HG03432 (cell line): ENCODE measurements around the gene BCL2.
A peak's percentile ranks its signal among the peaks of the same experiment; 100 is the strongest.

ENCODE experiments used
- ATAC-seq: cut with Tn5 transposase; IDR thresholded peaks from one replicate; pipeline ENCODE4 v1.9.1; 2021; ENCODE audit warnings: mild to moderate bottlenecking, moderate library complexity; ENCODE audit not compliant: unreplicated experiment

Gene BCL2

DNA sequence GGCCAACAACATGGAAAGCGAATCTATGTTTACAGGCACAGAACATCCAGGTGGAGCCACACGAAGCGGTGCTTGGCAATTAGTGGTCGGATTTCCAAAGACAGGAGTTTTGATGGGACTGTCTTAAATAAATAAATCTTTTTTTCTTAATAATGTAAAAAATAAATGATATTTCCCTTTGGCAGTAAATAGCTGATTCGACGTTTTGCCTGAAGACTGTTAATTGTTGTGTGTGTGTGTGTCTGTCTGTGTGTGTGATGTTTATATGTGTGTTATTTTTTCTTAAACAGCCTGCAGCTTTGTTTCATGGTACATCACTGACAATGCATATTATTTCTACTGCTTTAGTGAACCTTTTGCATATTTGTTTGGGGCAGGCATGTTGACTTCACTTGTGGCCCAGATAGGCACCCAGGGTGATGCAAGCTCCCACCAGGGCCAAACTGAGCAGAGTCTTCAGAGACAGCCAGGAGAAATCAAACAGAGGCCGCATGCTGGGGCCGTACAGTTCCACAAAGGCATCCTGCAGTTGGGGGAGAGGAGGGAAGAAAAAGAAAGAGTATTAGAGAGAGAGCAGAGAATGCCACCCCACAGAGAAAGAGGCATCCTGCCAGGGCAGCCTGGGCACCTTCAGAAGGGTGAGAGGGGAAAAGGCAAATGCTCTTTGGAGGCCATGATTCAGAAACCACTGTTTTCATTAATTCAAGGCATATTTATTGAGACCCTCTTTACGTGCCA is 191.2 kb downstream of the BCL2 start:
- no peak for ATAC-seq

DNA sequence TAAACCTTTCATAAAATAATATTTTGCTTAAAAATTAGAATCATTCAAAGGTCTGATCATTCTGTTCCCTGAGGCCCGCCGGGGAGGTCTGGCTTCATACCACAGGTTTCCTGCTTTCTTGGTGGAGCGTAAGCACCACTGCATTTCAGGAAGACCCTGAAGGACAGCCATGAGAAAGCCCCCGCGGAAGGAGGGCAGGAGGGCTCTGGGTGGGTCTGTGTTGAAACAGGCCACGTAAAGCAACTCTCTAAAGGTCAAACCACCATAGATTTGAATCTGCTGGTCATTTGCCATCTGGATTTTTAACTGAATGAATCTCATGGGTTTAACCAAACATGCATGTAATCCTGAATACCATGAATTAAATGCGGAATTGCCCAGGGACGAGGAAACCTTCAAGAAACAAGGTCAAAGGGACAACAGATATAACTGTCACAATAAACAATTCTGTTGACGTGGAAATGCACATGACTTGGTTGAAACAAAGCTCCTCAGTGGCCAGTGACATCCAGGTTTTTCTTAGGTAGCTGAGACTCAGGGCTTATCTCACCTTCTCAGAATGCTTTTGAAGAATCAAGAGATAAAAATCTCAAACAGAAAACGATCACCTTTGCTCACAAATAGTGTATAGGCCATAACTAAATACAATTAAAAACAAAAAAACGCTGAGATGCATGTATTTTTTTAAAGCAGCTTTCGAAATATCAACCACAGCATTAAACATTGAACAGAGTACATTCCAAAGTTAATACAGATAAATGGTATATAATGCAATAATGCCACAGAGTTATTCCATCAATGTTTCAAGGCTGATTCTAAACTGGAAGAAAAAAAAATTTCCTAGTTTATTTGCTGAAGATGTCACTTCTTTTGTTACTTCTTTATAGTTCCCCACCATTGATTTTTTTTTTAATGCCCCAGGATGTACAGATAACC is 193.2 kb downstream of the BCL2 start:
- no peak for ATAC-seq

DNA sequence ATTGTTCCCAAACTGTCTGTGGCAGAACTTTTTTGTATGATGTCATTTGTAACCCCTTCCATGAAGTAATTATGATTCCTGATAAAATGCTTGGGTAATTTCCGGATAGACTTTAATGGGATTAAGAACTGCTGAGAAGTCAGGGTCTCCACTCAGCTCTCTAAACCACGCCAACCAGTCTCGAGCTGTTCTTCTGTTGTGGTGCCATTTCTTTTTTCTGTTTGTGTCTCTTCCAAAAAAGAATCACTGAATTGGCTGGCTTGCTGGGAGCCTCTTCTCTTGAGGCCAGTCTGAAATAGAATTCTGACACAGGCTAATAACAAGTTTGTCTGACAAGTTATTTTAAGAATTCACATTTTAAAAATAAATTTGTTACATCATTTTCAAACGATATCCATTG is 198.9 kb downstream of the BCL2 start:
- ATAC-seq: no peak

DNA sequence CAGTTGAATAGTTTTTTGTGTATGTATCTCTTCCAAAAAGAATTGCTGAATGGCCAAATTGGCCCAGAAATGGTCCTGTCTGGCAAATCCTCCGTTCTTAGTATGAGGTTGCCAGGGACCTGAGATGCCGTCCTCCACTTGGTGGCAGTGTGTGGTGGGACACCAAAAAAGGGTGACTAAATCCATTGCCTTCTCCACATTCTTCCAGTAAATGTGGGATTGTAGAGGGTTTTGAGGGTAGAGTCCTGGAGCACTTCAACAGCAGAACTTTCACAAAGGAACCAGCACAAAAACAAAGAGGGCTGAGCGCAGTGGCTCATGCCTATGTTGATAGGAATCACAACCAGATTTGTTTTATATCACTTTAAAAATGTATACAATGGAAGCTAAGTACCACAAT is 199.9 kb downstream of the BCL2 start:
- peak; percentile 69 for ATAC-seq

DNA sequence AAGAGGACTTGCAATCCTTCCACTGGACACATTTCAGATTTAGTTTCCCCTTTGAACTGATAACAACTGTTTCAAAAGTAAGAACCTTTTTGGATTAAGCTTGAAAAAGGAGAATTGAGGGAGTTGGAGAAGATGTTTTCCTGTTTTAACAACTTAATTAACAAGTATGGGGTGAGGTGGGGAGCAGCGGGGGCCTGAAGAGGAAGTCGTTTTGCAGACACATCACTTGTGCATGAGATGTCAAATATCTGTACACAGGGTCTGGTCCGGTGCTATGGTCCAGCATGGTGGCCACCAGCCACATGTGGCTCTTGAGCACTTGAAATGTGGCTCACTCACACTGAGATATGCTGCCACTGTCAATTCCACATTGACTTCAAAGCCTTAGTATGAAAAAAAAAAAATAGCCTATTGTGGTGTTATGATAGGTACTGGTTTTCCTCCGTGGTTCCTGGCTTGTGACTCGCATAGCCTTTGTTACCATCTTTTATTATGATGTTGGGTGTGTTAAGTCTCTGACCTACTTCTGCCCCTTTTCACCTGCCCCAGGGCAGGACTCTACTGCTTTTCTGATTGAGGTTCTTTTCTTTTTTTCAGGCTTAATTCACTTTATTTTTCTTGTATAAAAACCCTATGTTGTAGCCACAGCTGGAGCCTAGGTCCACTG is 205.5 kb downstream of the BCL2 start:
- ATAC-seq: no peak

DNA sequence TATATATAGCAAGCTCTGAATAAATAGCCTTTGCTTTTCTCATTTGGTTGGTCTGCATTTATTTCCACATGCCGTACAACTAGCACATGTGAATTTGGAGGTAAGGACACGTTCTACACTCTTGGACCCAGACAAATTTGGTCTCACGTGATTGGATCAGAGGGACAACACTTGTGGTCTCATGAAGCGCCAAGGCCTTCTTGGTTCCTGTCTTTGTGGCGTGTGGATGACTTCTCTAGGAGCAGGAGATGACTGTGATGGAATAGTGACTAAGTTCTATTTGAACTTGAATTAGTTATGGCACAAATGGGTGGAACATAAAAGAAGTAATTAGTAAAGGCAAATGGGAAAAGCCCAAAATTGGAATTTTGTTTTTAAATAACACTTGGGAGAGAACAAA is 206.9 kb downstream of the BCL2 start:
- ATAC-seq: no peak

DNA sequence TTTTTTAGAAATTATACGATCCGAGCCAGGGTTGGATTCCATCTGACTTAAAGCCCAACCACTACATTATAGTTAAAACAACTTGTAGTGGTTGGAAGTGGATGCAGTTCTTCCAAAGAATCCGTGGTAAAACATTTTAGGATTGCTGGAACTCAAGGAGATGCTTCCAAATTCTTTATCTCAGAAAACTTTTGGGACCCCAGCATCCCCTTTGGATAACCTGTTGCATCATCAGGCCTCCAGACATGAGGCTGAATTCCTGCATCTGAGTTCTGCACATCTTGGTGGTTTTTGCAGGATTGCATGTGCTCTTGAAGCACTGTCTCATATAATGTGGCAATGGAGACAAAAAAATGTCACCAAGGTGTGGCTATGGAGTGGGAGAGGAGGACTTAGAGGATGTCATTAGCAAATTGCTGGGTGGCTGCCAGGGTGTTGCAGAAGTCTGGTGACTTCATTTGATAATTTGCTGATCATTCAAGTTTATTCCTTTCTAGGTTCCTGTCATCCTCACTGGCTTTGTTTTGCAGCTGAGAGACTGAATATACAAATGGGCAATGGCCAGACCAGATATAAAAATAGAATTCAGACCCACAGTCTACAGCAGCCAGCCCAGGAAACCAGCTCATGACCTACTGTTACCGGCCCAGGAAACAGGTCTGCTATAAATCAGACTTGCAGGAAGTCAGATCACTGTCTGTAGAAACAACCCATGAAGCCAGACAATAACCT is 207.7 kb downstream of the BCL2 start:
- no peak for ATAC-seq

DNA sequence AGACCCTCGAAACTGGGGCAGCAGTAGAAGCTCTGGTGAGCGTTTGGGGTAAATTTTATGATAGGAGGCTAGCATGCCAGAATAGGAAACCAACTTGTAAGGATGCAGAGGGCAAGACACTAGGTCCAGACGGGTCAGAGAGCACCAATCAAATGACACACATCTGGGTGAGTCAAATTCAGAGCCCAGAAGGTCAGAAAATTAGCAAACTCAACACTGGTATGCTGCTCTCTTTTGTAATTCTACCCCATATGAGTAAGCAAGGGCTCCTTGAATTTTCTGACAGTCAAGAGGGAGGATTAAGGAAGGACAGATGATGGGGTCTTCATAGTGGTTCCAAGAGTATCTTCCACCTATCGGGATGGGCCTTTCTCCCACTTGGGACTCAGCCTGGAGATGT is 209.8 kb downstream of the BCL2 start:
- no peak for ATAC-seq

DNA sequence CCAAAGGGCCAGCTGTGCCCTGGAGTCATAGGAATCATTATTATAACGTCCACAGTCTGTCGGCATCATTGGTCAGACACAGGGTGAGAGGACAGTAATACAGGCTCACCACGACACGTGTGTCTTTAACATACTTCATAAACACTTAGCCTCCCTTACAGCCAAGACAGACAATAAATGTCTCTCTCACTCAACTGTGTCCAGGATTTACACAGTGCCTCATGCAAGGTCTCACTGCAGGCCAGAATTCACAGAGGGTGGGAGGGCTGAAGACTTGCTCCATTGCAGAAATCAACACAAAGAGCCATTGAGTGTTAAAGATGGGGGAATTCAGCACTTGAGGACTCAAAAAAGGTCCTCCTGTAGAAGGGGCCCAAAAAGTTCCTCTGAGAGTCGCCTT is 210.5 kb downstream of the BCL2 start:
- ATAC-seq: no peak

DNA sequence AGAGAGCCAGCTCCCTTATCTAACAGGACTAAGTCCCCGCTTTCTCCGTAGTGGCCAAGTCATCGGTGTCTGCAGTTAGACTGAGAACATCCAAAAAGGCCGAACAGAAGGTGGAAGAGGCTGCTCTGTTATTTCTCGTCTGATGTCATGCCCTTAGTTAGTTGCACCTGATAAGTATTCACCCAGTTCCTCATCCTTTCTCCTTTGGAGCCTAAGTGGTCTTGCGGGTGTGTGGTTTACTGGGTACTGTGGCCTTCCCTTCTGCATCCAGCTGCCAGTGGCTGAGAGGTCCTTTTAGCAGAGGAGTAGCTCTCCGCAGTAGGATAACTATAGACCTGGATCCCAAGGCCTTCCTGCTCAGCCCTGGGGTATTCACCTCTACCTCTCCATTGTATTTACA is 211.6 kb downstream of the BCL2 start:
- ATAC-seq: no peak

DNA sequence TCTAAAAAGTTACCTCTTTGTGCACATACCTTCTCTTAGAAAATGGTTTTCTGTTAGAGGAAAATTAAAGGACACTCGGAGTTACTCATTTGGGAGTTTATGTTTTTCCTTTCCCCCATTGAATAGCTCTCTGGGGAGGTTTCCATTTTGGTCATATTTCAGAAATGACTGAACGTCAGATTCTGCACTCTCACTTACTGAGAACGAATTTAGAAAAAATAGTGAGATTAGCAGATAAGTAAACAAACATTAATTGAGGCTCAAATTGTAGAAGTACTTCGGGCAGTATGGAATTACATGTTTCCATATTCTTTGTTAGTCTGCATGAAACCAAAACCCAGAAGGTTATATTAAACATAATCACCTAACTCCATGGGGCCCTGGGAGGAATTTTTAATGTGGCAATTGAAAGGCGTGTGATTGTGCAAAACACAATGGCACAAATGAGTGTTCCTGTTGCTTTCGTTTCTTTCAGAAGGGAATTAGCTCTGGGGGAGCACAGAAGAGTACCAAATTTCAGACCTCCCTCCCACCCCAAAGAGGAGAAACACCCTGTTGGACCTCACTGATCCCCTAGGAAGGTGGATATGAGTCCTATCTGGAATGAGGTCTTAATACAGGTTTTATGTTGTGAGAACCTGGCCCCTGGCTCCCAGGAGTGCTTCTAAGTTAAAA is 212.3 kb downstream of the BCL2 start:
- ATAC-seq: peak; percentile 62

DNA sequence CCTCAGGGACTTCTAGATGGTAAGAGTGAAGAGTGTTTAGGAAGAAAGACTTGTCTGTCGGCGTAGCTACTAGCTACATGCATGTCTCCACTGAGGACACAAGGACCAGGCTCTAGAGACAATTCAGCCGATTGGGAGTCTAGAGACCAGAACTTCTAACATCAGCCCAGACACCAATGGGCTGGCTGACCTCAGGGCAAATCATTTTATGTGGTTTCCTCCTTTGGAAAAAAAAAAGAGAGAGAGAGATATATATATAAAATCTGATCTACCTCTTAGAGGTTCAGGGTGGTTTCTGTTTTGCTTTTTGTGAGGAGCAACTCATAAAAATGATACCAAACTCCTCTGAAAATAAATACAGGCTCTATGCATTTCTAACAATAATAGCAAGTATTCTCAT is 212.8 kb downstream of the BCL2 start:
- ATAC-seq: peak; percentile 40

DNA sequence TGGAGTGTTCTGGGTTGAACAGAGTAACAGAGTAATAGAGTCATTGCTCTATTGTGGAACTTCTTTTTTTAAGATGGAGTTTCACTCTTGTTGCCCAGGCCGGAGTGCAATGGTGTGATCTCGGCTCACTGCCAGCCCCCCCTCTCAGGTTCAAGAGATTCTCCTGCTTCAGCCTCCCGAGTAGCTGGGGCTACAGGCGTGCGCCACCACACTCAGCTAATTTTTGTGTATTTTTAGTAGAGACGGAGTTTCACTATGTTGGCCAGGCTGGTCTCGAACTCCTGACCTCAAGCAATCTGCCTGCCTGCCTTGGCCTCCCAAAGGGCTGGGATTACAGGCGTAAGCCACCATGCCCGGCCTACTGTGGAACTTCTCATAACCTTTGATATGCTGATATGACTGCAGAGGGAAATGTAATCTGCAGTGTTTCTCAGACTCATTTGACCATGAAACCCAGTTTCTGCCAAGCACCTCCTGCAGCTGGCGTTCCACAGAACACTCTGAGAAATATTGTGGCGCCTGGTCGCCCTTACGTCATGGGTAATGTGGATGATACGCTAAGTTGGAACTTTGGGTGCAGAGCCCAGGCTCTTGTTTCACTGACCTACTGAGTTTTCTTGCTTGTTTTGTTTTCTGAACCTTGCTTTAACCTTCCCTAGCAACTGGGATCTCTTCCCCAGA is 213.8 kb downstream of the BCL2 start:
- peak; percentile 77 for ATAC-seq

DNA sequence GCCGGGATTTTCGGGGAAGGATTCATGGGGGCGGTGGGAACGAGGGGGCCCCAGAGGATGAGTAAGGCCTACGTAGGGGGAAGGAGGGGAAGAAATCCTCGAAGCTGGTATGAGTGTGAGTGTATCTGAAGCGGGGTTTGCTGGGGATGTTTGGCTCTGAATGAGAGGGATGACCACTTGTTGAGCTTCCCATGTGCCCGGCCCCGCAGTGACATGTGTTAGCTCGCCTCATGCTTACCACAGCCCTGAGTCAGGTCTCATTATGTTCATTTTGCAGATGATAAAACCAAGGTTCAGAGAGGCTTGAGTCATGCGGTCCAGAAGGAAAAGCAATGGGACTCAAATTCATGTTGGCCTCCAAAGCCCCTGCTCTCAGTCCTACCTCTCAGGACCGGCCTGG is 214.7 kb downstream of the BCL2 start:
- no peak for ATAC-seq

DNA sequence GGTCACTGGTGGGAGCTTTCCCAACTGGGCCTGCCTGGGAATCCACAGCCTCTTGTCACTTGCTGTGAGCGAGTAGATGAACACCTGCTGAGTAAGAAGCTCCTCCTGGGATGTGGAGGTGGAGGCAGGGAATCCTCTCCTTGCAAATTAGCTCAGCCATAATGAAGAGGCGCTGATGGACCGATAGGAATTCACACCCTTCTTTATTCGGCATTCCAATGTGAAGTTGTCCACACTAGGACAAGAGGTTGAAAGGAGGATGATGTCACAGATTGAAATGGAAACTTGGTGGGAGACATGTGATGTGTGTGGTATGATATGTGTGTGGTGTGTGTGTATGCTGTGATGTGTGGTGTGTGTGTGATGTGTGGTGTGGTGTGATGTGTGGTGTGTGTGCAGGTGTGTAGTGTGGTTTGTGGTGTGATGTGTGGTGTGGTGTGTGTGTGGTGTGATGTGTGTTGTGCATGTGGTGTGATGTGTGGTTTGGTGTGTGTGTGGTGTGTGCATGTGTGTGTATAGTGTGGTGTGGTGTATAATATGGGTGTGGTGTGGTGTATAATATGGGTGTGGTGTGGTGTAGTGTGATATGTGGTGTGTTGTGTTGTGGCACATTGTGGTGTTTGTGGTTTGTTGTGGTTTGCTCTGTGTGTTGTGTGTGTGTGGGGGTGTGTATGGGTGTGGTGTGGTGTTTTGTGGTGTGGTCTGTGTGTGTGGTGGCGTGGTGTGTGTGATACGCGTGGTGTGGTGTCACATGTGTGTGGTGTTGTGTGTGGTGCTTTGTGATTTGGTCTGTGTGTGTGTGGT is 216.4 kb downstream of the BCL2 start:
- ATAC-seq: no peak

DNA sequence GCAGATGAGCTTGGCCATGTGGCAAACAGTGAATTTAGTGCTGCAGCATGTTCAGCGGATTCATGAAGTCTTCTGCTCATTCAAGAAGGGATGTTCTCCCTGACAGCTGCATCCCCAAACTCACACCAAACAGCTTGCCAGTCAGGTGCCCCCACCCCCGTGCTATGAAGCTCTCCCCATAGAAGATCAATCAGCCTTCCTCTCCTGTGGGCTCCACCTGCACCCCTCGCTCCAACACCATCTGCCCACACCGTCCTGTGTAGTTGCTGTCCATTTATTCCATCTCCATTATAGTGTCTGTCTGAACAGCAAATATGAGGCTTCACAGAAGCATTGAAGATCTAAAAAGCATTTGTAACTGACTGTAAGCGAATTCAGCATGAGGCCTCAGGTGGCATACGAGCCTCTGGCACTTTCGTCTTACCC is 218.9 kb downstream of the BCL2 start:
- no peak for ATAC-seq

DNA sequence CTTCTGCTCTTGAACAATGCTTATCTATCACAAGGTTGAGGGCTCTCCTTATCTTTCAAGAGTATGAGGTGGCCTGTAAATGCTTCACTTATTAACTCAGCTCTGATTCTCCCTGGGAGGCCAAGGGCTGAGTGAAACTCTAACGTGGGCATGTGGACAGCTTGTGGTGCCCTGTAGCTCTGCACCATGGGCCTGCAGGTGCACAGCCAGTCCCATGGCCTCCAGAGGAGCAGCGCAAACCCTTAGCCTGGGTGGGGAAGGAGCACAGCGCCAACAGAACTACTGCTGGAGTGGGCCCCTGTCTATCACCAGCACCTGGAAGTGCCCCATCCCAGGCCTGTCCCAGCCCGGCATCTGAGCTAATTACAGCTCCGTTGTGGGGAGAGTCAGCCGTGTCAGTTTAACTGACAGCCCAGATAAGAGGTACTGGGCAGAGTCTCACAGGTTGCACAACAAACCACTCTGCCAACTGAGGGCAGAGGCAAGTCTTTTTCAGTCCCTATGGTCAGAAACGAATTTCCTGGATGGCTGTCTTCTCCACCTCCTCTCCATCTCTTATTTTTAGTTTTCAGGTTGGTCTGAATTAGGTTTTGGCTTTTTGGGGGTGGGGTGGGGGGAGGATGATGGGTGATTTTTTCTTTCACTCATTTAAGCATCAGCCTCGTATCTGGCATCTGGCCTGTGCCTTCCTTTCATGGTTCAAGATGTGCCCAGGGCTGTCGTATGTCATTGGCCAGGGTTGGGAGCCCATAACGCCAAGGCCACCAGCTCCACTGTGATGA is 219.5 kb downstream of the BCL2 start:
- ATAC-seq: peak; percentile 61
